OCI-LY7 (cell line): ENCODE data around the gene ZNF692. TPM values are rescaled to one million over a fixed set of nuclear protein-coding genes. Genes with fewer than 3 reads are reported as not detected.

Source experiments
- BruUV-seq: library from RNA; stranded (reverse); fragments of 400-500 nt; replicated peaks from 2 replicates; lab custom pipeline; 2021; lab: Mats Ljungman, UMichigan
- CTCF ChIA-PET: fragments of 300-600 bp; sonication (Branson Sonifier 250); formaldehyde crosslinking; loops from one replicate; lab custom pipeline; 2022; ENCODE audit warnings: antibody characterized with exemption; ENCODE audit not compliant: unreplicated experiment; lab: Charles Lee
- POLR2A ChIA-PET: fragments of 300-600 bp; sonication (Branson Sonifier 250); formaldehyde crosslinking; loops from one replicate; lab custom pipeline; 2022; ENCODE audit warnings: antibody characterized with exemption; lab: Charles Lee
- DNase-seq: peaks from one replicate; pipeline ENCODE4 v3.0.0-alpha.2; 2015; ENCODE audit warnings: low spot score
- H2AFZ ChIP-seq: fragments of 200-600 bp; sonication (generic), shearing (Covaris generic); 2 replicates; pipeline ENCODE4 v1.6.1; 2014; ENCODE audit warnings: mild to moderate bottlenecking, antibody characterized with exemption, low read length, moderate library complexity
- H3K27ac ChIP-seq: fragments of 200-600 bp; sonication (generic); 2 replicates; pipeline ENCODE4 v1.5.1; 2014; ENCODE audit warnings: mixed run types, low read depth, mild to moderate bottlenecking, moderate library complexity, low read length, inconsistent platforms; ENCODE audit not compliant: poor library complexity, severe bottlenecking
- H3K36me3 ChIP-seq: fragments of 200-600 bp; sonication (generic); 2 replicates; pipeline ENCODE4 v1.6.1; 2014; ENCODE audit warnings: mild to moderate bottlenecking, antibody characterized with exemption, low read length, moderate library complexity, mixed read lengths; ENCODE audit not compliant: insufficient read depth
- H3K4me1 ChIP-seq: fragments of 200-600 bp; sonication (generic); 2 replicates; pipeline ENCODE4 v1.5.1; 2014; ENCODE audit warnings: mild to moderate bottlenecking, low read length; ENCODE audit not compliant: insufficient read depth, poor library complexity, severe bottlenecking
- H3K4me2 ChIP-seq: fragments of 200-600 bp; sonication (generic); 2 replicates; pipeline ENCODE4 v1.6.1; 2014; ENCODE audit warnings: mild to moderate bottlenecking, low read length
- H3K4me3 ChIP-seq: fragments of 200-600 bp; sonication (generic); 2 replicates; pipeline ENCODE4 v1.5.1; 2014; ENCODE audit warnings: mild to moderate bottlenecking, low read depth, low read length; ENCODE audit not compliant: poor library complexity, severe bottlenecking
- H3K79me2 ChIP-seq: fragments of 200-600 bp; sonication (generic); 2 replicates; pipeline ENCODE4 v1.6.1; 2016; ENCODE audit warnings: low read depth, mild to moderate bottlenecking, low read length, moderate library complexity, mixed read lengths; ENCODE audit not compliant: insufficient read depth
- H3K9me2 ChIP-seq: fragments of 200-600 bp; sonication (generic); 2 replicates; pipeline ENCODE4 v1.6.1; 2016; ENCODE audit warnings: mild to moderate bottlenecking, low read length, mixed read lengths; ENCODE audit not compliant: insufficient read depth
- H3K9me3 ChIP-seq: fragments of 200-600 bp; sonication (generic); 2 replicates; pipeline ENCODE4 v1.6.1; 2014; ENCODE audit warnings: mild to moderate bottlenecking, mixed run types, low read length, mixed read lengths
- H4K20me1 ChIP-seq: fragments of 200-600 bp; sonication (generic); 2 replicates; pipeline ENCODE4 v1.6.1; 2014; ENCODE audit warnings: mild to moderate bottlenecking, antibody characterized with exemption, low read length, moderate library complexity, mixed read lengths; ENCODE audit not compliant: insufficient read depth
- CTCF ChIP-seq: fragments of 200-600 bp; sonication (generic); conservative IDR thresholded peaks from 2 replicates; pipeline ENCODE4 v1.5.1; 2014; ENCODE audit warnings: mild to moderate bottlenecking, antibody characterized with exemption, low read length, moderate library complexity, mixed read lengths
- EZH2phosphoT487 ChIP-seq: fragments of 200-600 bp; sonication (generic); IDR thresholded peaks from 2 replicates; pipeline ENCODE4 v1.6.1; 2018; ENCODE audit warnings: low read depth, borderline replicate concordance, mild to moderate bottlenecking, mixed run types, antibody characterized with exemption, low read length, moderate library complexity, mixed read lengths
- intact Hi-C: fragments of 100-400 bp; cut with micrococcal nuclease; formaldehyde crosslinking; loops from one replicate; pipeline ENCODE4 v1.10.0; 2022; ENCODE audit not compliant: unreplicated experiment
- total RNA-seq, 2 experiments: library from RNA; depleted of rRNA in 1 of 2; stranded (reverse); fragments of >200 nt in 1 of 2; shearing (Covaris generic) in 1 of 2; gene quantifications; 2 replicates each; pipeline ENCODE4 v1.2.3, GENCODE V29; 2014 to 2022

ZNF692 gene
- total RNA-seq, 2 experiments from 2014 or later: 65.0 to 67.4 TPM

DNA sequence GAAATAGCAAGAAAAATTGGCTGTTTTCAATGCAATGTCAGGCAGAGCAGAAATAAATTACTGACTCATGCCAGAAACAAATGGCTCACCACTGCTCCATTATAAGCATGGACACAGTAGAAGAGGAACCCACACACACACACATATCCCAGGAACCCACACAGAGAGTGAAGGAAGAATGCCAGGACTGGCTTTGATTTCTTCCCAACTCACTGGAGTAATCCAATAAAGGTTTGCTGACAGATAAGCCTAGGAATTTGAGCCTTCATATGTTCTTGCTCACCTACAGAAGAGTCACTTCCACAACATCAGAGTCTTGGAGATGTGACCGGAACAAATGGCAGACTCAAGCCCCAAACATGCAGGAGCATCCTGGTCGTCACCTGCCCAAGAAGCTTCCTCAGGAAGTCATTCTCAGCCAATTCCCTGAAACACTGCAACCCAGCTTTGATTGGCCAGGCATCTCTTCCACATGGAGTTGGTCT lies 35.3 kb downstream of the ZNF692 start:
- Histone ChIP-seq H3K4me2 (peak overlapping the region; percentile 82), H3K79me2 (peaks cover 10% of the 10 kb centered on the region; the same call in 1 of the 2 replicates), H4K20me1 (no peaks in the 10 kb centered on the region), H3K4me3 (no peak overlapping the region), H3K27ac (no peak overlapping the region), H3K9me3 (no peaks in the 10 kb centered on the region), H3K4me1 (peaks cover 50% of the 10 kb centered on the region), H2AFZ (no peak overlapping the region), H3K36me3 (peaks cover 33% of the 10 kb centered on the region), H3K9me2 (no peaks in the 10 kb centered on the region)
- no peak for DNase-seq
- ChIA-PET POLR2A (interaction anchor here (1.3 kb wide), 1 partner anchor 8 kb away, joined by 4 read pairs; no protein-coding TSS in a partner anchor), CTCF (no interaction called here)
- BruUV-seq: no TSS peak
- intact Hi-C loops: no loop called here
- TF ChIP-seq CTCF (no peak), EZH2phosphoT487 (no peak)

DNA sequence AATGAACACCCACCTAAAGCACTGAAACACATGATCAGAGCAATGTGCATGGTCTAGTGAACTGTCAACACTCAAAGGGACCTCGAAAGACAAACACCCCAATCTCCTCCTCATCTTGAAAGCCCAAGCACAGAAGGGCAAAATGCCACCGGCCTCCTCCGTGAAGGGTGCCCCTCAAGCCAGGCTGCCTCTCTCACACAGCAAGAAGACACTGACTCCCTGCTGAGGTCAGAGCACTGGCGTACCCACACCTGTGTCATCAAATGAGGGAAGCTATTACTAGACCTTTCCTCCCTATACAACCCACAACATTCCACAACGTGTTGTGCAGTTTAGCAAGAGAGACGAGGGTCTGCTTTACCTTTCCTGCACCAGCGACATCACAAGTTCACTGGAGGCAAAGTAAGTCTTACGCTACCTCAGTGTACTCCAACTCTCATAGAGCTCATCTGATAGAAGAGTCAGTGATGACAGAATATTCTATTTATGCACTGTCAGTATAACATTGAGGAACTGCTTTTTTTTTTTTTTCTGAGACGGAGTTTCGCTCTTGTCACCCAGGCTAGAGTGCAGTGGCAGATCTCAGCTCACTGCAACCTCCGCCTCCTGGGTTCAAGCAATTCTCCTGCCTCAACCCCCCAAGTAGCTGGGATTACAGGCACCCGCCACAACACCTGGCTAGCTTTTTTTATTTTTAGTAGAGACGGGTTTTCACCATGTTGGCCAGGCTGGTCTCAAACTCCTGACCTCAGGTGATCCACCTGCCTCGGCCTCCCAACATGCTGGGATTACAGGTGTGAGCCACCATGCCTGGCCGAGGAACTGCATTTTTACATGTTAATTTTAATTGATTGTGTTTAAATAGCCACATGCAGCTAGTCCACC lies 36.5 kb downstream of the ZNF692 start:
- no peak overlapping the region for H3K27ac ChIP-seq
- no peaks in the 10 kb centered on the region for H3K9me3 ChIP-seq
- peak; percentile 41 for DNase-seq
- BruUV-seq: no TSS peak
- H3K4me2 ChIP-seq: peak overlapping the region; percentile 82
- CTCF ChIA-PET: interaction anchor here (0.8 kb wide), 1 partner anchor 51 kb away, joined by 3 read pairs; no protein-coding TSS in a partner anchor
- no peak for TF ChIP-seq EZH2phosphoT487
- no peak for TF ChIP-seq CTCF
- H2AFZ ChIP-seq: no peak overlapping the region
- no peaks in the 10 kb centered on the region for H4K20me1 ChIP-seq
- peaks cover 51% of the 10 kb centered on the region for H3K4me1 ChIP-seq
- peak overlapping the region; percentile 21 for H3K4me3 ChIP-seq
- POLR2A ChIA-PET: interaction anchor here (0.8 to 2.8 kb wide), 4 partner anchors 9 to 50 kb away, joined by 3 to 17 read pairs (median 4); partner anchors contain the start of gene ZNF672
- no peaks in the 10 kb centered on the region for H3K9me2 ChIP-seq
- peaks cover 10% of the 10 kb centered on the region; the same call in 1 of the 2 replicates for H3K79me2 ChIP-seq
- intact Hi-C loops: no loop called here
- peaks cover 33% of the 10 kb centered on the region for H3K36me3 ChIP-seq
